LHCN-M2 (cell line): ENCODE data around the gene TMEM239. TPM values are rescaled to one million over a fixed set of nuclear protein-coding genes. Genes with fewer than 3 reads are reported as not detected.
"Not testable (repeated sequence)": the region's sequence is repeated elsewhere in the genome, so short reads cannot be mapped to it uniquely, and the experiment has no call there.

ENCODE experiments used
- DNase-seq: peaks from one replicate; pipeline ENCODE4 v3.0.0-alpha.2; 2012; ENCODE audit warnings: low read depth
- total RNA-seq: library from RNA; depleted of rRNA; stranded (reverse); fragments of >200 nt; gene quantifications from 2 replicates; pipeline ENCODE4 v1.2.3, GENCODE V29; 2014

TMEM239 gene
- total RNA-seq, 1 experiment from 2014 or later: not detected

- peak; percentile 33 for DNase-seq
Observed at GRCh38 chr20:2820084-2820895, 4.1 kb downstream of the TMEM239 start.

- no peak for DNase-seq
Observed at GRCh38 chr20:2820896-2821869, 5.0 kb downstream of the TMEM239 start.

GRCh38 chr20:2822073-2822472 lies 5.9 kb downstream of the TMEM239 start:
- DNase-seq: peak; percentile 51

GRCh38 chr20:2825761-2826160 lies 9.6 kb downstream of the TMEM239 start:
- DNase-seq: no peak

- no peak for DNase-seq
Observed at GRCh38 chr20:2826655-2827054, 10.5 kb downstream of the TMEM239 start.

- DNase-seq: no peak
Observed at GRCh38 chr20:2829376-2829775, 13.2 kb downstream of the TMEM239 start.

GRCh38 chr20:2831206-2831605 lies 15.0 kb downstream of the TMEM239 start:
- not testable (repeated sequence) for DNase-seq

- DNase-seq: no peak
Observed at GRCh38 chr20:2833761-2834160, 17.6 kb downstream of the TMEM239 start.

- no peak for DNase-seq
Observed at GRCh38 chr20:2834401-2835110, 18.4 kb downstream of the TMEM239 start.

- DNase-seq: no peak
Observed at GRCh38 chr20:2835331-2835796, 19.2 kb downstream of the TMEM239 start.

GRCh38 chr20:2836035-2836434 lies 19.9 kb downstream of the TMEM239 start:
- no peak for DNase-seq

- DNase-seq: no peak
Observed at GRCh38 chr20:2837221-2837960, 21.2 kb downstream of the TMEM239 start.

- DNase-seq: no peak
Observed at GRCh38 chr20:2838170-2838797, 22.1 kb downstream of the TMEM239 start.

- DNase-seq: no peak
Observed at GRCh38 chr20:2838847-2839671, 22.9 kb downstream of the TMEM239 start.

- DNase-seq: no peak
Observed at GRCh38 chr20:2839732-2840137, 23.6 kb downstream of the TMEM239 start.

- peak; percentile 79 for DNase-seq
Observed at GRCh38 chr20:2840138-2840966, 24.2 kb downstream of the TMEM239 start, which contains the start of the genes PCED1A and VPS16. Gene PCED1A (minus strand): TSS chr20:2840655. CDS start chr20:2839912, 743 bp downstream. Gene VPS16 (plus strand): TSS chr20:2840745. CDS start chr20:2840775, 30 bp downstream.

- peak; percentile 67 for DNase-seq
Observed at GRCh38 chr20:2840967-2841531, 24.9 kb downstream of the TMEM239 start.

GRCh38 chr20:2845607-2846006 lies 29.4 kb downstream of the TMEM239 start:
- DNase-seq: no peak
